Umbilical cord (tissue), 2 donors: ENCODE measurements around the gene SMARCB1. TPM values are rescaled to one million over a fixed set of nuclear protein-coding genes. Genes with fewer than 3 reads are reported as not detected.

Experiments
- DNase-seq: peaks from one replicate; pipeline ENCODE4 v3.0.0-alpha.2; 2015; ENCODE audit warnings: low spot score
- total RNA-seq: library from RNA; depleted of rRNA; stranded (reverse); fragments of >200 nt; gene quantifications from one replicate; pipeline ENCODE4 v1.2.3, GENCODE V29; 2014; ENCODE audit warnings: low replicate concordance; ENCODE audit not compliant: insufficient read depth

SMARCB1 gene
- total RNA-seq, 1 donor from 2014 or later, result 8.9 TPM

- peak; percentile 68 for DNase-seq
Measured at GRCh38 chr22:23762842-23763578, 23.8 kb upstream of the SMARCB1 start, which contains the start of gene C22orf15. Gene C22orf15, plus strand, starts transcription at chr22:23762990. Its CDS starts 317 bp downstream, at chr22:23763307.

- no peak for DNase-seq
Measured at GRCh38 chr22:23763579-23763945, 23.2 kb upstream of the SMARCB1 start.

GRCh38 chr22:23763954-23764353 is 22.8 kb upstream of the SMARCB1 start:
- DNase-seq, result peak; percentile 21

- DNase-seq, result no peak
Measured at GRCh38 chr22:23764899-23765881, 21.6 kb upstream of the SMARCB1 start.

GRCh38 chr22:23767303-23767672 is 19.5 kb upstream of the SMARCB1 start:
- no peak for DNase-seq

GRCh38 chr22:23767673-23768548 is 18.9 kb upstream of the SMARCB1 start, which contains the start of gene CHCHD10:
Gene CHCHD10, minus strand, starts transcription at chr22:23767972. Its CDS starts 98 bp downstream, at chr22:23767874.
- peak; percentile 82 for DNase-seq

- no peak for DNase-seq
Measured at GRCh38 chr22:23769321-23769965, 17.3 kb upstream of the SMARCB1 start.

GRCh38 chr22:23772315-23772648 is 14.5 kb upstream of the SMARCB1 start:
- DNase-seq, result no peak

- peak; percentile 59 for DNase-seq
Measured at GRCh38 chr22:23772649-23773473, 13.9 kb upstream of the SMARCB1 start, which contains the start of gene MMP11. Gene MMP11, plus strand, starts transcription at chr22:23772849. Its CDS starts 22 bp downstream, at chr22:23772871.

- no peak for DNase-seq
Measured at GRCh38 chr22:23773483-23774113, 13.2 kb upstream of the SMARCB1 start.

- no peak for DNase-seq
Measured at GRCh38 chr22:23774114-23774921, 12.4 kb upstream of the SMARCB1 start.

GRCh38 chr22:23774922-23775436 is 11.8 kb upstream of the SMARCB1 start:
- peak; percentile 86 for DNase-seq

GRCh38 chr22:23775779-23776375 is 10.9 kb upstream of the SMARCB1 start:
- DNase-seq, result no peak

- peak; percentile 54 for DNase-seq
Measured at GRCh38 chr22:23777776-23778576, 8.8 kb upstream of the SMARCB1 start.

GRCh38 chr22:23778577-23778900 is 8.2 kb upstream of the SMARCB1 start:
- no peak for DNase-seq

- no peak for DNase-seq
Measured at GRCh38 chr22:23779083-23779482, 7.7 kb upstream of the SMARCB1 start.

GRCh38 chr22:23779731-23780130 is 7.0 kb upstream of the SMARCB1 start:
- DNase-seq, result no peak
